8988T (cell line): ENCODE measurements around the gene HDHD2.
A peak's percentile ranks its signal among the peaks of the same experiment; 100 is the strongest.

ENCODE experiments used
- DNase-seq: peaks from one replicate; pipeline ENCODE4 v3.0.0; 2011

HDHD2 gene

GRCh38 chr18:47143899-47144485 lies 6.3 kb downstream of the HDHD2 start:
- DNase-seq, result no peak

GRCh38 chr18:47143153-47143552 lies 7.1 kb downstream of the HDHD2 start:
- DNase-seq, result no peak

GRCh38 chr18:47141289-47141688 lies 9.0 kb downstream of the HDHD2 start:
- DNase-seq, result no peak

GRCh38 chr18:47121146-47121545 lies 29.2 kb downstream of the HDHD2 start:
- DNase-seq, result no peak

- no peak for DNase-seq
Measured at GRCh38 chr18:47120428-47120827, 29.9 kb downstream of the HDHD2 start.

GRCh38 chr18:47118981-47119380 lies 31.3 kb downstream of the HDHD2 start:
- DNase-seq, result no peak

GRCh38 chr18:47115205-47115604 lies 35.1 kb downstream of the HDHD2 start:
- no peak for DNase-seq

- no peak for DNase-seq
Measured at GRCh38 chr18:47113796-47114540, 36.3 kb downstream of the HDHD2 start.

- DNase-seq, result no peak
Measured at GRCh38 chr18:47110492-47111274, 39.6 kb downstream of the HDHD2 start.

GRCh38 chr18:47109720-47110119 lies 40.6 kb downstream of the HDHD2 start:
- DNase-seq, result no peak

- no peak for DNase-seq
Measured at GRCh38 chr18:47108998-47109405, 41.3 kb downstream of the HDHD2 start.

- DNase-seq, result no peak
Measured at GRCh38 chr18:47108373-47108772, 41.9 kb downstream of the HDHD2 start.

GRCh38 chr18:47100212-47100831 lies 50.0 kb downstream of the HDHD2 start:
- DNase-seq, result peak; percentile 33

- DNase-seq, result no peak
Measured at GRCh38 chr18:47095810-47096209, 54.5 kb downstream of the HDHD2 start.

GRCh38 chr18:47087676-47088075 lies 62.6 kb downstream of the HDHD2 start:
- no peak for DNase-seq

GRCh38 chr18:47081578-47081977 lies 68.7 kb downstream of the HDHD2 start:
- DNase-seq, result no peak

- DNase-seq, result no peak
Measured at GRCh38 chr18:47080872-47081271, 69.4 kb downstream of the HDHD2 start.

GRCh38 chr18:47077111-47077510 lies 73.2 kb downstream of the HDHD2 start:
- DNase-seq, result no peak

- no peak for DNase-seq
Measured at GRCh38 chr18:47075098-47075883, 75.0 kb downstream of the HDHD2 start.

- DNase-seq, result no peak
Measured at GRCh38 chr18:47067648-47068047, 82.7 kb downstream of the HDHD2 start.

GRCh38 chr18:47063096-47063495 lies 87.2 kb downstream of the HDHD2 start:
- DNase-seq, result no peak

- no peak for DNase-seq
Measured at GRCh38 chr18:47062471-47062870, 87.8 kb downstream of the HDHD2 start.
